NCI-H1694 treated with DMSO at 0.1 percent for 48 hours (cell line): ENCODE results near the gene ITGB8.

Source experiments
- DNase-seq: peaks from one replicate; lab custom pipeline; 2025; lab: John Stamatoyannopoulos, UW

Gene ITGB8

DNA sequence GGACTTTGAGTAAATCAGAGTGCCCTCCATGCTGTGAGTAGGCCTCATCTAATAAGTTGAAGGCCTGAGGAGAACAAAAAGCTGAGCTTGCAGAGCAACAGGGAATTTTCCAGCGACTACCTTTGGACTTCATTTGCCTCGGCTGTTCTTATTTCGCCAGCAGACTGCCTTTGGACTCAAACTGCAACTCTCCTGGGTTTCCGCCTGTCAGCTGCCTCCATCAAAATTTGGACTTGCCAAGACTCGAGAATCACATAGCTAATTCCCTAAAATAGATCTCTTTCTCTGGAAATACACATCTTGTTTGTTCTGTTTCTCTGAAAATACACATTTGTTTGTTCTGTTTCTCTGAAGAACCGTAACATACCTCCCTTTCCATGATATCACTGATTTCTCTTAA lies 93.8 kb downstream of the ITGB8 start:
- DNase-seq, result no peak

DNA sequence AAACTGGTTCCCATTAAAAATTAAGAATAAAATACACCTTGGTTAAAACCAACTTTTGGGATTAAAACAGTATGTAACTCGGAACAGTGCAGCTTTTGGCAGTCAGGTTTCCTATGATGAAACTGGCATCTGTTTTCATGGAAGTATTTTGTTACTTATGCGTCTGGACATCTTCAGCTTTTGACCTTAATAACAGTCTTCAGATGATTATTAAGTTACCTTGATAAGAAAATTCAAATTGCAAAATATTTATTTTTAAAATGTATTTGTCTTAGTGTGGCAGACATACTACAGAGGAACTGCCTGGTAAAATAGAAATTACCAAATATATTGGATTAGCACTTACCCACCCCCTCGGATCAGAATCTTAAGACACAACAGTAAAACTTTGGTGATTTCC lies 100.0 kb downstream of the ITGB8 start:
- DNase-seq, result no peak

- no peak for DNase-seq
Observed at GRCh38 chr7:20431146-20431545, 100.4 kb downstream of the ITGB8 start.

GRCh38 chr7:20432071-20432470 lies 101.4 kb downstream of the ITGB8 start:
- no peak for DNase-seq

- no peak for DNase-seq
Observed at GRCh38 chr7:20435305-20435704, 104.6 kb downstream of the ITGB8 start.

- DNase-seq, result no peak
Observed at GRCh38 chr7:20438248-20438647, 107.5 kb downstream of the ITGB8 start.

DNA sequence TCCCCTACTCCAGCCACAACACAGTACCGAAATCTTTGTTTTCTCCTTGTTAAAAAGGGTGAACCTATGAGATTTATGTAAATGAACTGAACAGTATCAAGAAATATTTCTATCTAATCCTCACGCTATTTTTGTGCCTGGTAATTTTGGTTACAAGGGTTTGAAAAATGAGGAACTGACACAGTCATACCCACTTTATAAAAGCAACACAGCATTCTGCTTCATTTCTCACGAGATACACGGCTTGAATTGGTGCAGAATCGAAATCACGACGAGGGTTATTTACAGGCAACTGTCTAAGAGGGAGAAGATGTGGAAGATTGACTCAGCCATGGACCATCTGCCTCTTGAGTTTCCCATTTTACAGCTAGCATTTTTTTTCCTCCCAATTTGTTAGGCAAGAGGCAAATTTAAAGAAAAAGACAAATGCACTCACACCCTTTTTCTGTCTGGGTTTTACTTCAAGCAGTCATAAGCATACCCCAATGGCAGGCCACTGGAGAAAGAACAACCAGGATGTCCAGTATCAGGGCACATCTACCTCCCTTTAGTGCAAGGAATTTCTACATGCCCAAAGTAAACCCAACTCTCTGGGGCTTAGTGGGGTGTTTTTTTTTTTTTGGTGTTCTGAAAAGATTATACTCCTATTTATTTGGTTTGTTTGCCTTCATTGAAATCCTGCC lies 108.1 kb downstream of the ITGB8 start:
- DNase-seq, result no peak

- no peak for DNase-seq
Observed at GRCh38 chr7:20439416-20440185, 108.9 kb downstream of the ITGB8 start.

DNA sequence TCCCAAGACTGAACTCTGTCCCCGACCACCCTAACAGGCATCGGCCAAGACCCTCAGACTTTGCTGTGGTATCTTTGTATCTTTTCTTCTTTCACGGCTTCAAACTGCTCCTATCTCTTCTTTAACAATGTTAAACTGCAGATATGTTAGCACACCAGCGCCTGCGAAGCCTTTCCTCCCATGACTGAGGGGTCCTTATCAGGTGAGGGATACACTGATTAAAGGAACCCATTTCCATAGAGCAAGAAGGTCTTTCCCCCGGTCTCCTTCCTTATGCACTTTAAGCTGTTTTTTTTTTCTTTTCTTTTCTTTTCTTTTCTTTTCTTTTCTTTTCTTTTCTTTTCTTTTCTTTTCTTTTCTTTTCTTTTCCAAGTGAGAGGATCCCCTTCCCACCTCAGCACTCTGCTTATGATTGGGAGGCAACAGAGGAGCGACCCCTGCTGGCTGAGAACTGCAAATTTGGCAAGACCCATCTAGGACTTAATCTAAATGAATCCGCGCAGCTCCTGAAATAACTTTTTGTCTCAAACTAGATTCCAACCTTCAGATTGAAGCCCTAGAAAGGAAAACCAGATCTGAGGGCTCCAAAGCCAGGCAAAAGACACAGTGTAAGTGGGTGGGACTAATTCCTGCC lies 109.9 kb downstream of the ITGB8 start:
- no peak for DNase-seq

DNA sequence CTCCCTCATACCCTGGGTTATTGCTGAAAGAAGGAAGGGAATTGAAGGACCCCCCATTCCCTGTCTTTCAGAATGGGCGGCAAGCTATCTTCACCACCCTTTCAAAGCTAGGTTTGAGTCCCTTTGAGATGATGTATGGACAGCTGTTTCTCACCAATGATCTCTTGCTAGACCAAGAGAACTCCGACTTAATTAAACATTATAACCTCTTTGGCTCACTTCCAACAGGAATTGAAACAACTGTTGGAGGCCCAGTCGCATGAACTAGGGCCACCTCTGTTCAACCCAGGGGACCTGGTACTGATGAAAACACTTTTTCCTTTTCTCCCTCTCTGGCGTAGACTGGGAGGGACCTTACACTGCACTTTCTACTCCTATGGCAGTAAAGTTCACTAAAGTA lies 110.6 kb downstream of the ITGB8 start:
- no peak for DNase-seq

- no peak for DNase-seq
Observed at GRCh38 chr7:20441991-20442441, 111.3 kb downstream of the ITGB8 start.

DNA sequence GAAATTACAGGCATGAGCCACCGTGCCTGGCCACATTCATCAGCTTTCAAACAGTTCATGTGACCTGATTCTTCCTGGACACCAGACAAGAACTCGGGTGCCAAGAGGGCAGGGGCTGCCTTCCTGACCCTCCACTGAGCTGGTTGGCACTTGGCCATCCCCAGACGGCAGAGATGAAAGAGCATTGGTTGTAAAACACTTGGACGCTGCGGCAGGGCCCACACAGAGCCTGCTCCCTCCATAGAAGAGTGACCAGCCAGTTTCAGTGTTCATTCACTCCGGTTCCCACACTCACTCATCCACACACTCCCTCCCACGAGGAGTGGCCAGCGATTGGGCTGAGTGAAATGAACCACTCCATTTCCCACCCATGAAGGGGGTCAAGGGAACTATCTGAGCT lies 112.3 kb downstream of the ITGB8 start:
- no peak for DNase-seq

DNA sequence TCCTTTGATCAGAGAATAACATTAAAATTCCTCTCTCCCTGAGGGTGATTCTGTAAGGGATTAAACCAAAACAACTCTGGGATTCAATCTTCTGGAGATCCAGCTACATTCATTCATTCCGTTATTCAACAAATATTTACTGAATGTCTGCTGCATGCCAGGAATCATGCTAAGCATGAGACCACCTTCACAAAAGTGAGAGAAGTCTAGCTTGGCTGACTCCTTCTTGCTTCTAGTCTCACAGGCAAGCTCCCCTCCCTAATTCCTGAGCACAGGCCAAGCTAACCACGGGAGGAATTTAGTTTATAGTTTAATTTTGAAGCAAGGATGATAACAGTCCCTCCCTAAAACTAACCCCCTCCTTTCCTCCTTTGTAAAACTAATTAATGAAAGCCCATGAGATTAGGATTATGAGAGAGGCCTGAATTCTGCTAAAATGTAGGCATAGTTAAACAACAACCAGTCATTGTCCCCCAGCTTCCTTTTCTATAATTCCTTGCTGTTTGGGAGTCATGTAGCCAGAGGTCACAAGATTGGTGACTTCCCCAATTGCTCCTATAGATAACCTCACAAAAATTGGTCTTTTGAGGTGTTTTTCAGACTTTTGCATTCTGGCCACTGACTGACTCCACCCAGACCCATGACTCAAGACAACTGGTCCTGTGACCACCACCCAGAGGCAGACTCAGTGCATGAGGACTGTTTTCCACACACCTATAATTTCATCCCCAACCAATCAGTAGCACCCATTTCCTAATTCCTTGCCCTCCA lies 113.5 kb downstream of the ITGB8 start:
- DNase-seq, result no peak

DNA sequence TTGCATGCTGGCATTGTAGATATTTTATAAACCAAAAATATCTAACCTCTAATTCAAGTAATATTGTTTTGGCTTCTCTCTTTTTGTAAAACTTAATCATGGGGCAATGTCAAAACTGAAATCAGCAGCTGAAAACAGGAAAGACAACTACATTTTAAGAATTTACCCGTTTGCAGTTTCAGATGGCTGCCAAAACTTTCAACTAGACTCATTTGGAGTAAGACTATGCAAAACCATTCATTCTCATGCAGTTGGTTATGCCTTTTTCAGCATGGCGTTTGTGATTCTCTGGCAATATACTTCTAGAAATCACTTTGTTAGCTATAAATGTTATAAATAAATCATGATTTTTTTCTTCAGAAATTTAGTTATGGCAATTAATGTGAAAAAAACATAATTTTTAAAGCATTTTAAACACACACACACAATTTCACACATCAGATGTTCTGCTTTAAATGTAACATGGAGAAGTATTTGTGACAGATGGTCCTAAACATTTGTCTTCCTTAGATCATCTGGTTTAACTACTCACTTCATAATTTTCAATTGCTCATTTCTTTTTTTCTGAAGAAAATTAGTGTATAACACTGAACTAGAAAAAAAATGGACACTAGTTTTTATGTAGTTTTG lies 116.4 kb downstream of the ITGB8 start:
- no peak for DNase-seq

GRCh38 chr7:20449176-20449575 lies 118.5 kb downstream of the ITGB8 start:
- no peak for DNase-seq

DNA sequence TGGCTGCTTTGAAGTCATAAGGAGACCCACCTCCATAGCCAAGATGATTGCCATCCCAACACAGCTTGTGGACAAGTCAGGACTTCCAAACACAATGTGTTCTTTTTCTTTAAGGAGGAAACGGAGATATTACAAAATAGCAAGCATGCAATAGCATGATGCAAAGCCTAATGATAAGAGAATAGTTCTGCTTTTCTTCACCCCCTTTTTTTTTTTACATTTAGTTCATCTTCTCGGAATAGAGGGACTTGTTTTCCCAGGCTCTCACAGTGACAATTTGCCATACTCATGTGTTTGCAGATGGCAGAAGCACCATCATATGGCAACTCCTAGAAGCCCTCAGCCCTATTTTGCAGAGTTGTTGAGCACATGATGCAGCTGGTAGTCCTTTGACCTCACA lies 119.8 kb downstream of the ITGB8 start:
- DNase-seq, result no peak

DNA sequence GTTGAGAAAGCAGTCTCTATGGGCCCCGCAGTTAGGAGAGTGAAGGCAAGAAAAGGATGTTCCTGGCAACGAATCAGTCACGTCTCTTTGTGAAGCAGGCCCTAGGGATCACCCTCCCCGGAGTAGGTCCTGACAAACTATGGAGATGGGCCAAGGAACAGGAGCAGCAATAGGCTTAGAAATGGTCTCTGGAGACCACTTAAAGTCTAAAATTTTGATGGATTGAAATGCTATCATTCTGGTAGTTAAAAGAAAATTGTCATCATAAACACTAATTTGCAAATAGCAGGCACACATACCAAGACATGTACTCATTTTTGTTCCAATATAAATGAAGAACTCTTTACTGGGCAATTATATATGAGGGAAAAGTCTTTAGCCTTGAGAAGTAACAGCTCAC lies 123.5 kb downstream of the ITGB8 start:
- DNase-seq, result no peak

DNA sequence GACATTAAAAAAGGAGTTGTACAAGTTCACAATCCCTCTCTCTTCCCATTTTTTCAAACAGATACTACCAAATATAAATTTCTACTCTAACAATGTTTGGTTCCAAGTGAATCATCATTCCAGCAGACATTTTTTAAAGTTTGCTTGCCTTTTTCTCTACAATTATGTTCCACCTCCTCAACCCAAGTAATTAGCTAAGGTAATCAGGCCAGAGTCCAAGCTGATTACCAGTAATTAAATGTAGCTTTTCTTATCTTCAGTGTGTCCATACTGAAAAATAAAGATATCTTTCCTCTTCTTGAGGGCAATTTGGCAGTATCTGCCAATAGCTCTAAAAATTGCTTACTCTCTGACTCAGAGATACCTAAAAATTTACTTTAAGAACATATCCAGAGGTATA lies 126.0 kb downstream of the ITGB8 start:
- no peak for DNase-seq

- no peak for DNase-seq
Observed at GRCh38 chr7:20458521-20458920, 127.8 kb downstream of the ITGB8 start.

DNA sequence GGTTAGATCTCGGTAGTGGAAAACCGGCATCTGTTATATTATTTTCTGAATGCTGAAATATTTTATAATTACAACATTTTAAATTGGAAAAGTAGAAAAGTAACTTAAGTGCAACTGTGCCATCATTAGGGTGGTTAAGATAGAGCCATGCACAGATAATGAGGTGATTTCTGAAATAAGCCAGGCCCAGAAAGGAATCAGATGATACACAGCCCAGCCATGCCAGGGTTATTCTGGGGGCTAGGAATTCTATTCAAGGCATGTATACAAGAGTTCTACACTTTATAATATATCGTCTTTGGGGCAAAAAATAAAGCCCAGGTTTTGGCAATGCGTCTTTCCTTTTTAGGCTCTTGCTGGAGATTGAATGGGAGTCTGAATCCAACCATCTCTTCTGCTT lies 128.7 kb downstream of the ITGB8 start:
- no peak for DNase-seq

DNA sequence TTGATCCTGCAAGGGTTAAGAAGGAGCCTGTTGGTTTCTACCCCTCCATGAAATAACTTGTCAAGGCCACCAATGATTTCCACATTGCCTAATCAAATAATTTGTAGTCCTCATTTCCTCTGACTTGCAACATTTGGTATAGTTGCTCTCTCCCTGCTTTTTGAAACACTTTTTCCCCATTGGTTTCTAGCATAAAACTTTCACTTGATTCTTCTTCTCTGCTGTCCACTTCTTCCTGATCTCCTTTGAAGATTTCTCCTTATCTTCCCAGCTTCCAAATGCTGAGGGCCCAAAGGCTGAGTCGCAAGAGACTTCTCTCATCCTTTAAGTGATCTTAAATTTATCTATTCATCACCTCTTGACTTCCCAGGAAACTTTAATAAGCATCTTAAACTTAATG lies 134.2 kb downstream of the ITGB8 start:
- no peak for DNase-seq
